GM10266 (cell line): Measurements from ENCODE around the gene PNPLA6.

ENCODE experiments used
- DNase-seq: peaks from one replicate; pipeline ENCODE4 v3.0.0; 2012; ENCODE audit errors: extremely low spot score
- CTCF ChIP-seq: IDR thresholded peaks from 2 replicates; pipeline ENCODE4 v1.5.1; 2012; ENCODE audit warnings: mild to moderate bottlenecking, low read depth; ENCODE audit not compliant: control insufficient read depth, insufficient read depth; ENCODE audit errors: missing control alignments

Gene PNPLA6

DNA sequence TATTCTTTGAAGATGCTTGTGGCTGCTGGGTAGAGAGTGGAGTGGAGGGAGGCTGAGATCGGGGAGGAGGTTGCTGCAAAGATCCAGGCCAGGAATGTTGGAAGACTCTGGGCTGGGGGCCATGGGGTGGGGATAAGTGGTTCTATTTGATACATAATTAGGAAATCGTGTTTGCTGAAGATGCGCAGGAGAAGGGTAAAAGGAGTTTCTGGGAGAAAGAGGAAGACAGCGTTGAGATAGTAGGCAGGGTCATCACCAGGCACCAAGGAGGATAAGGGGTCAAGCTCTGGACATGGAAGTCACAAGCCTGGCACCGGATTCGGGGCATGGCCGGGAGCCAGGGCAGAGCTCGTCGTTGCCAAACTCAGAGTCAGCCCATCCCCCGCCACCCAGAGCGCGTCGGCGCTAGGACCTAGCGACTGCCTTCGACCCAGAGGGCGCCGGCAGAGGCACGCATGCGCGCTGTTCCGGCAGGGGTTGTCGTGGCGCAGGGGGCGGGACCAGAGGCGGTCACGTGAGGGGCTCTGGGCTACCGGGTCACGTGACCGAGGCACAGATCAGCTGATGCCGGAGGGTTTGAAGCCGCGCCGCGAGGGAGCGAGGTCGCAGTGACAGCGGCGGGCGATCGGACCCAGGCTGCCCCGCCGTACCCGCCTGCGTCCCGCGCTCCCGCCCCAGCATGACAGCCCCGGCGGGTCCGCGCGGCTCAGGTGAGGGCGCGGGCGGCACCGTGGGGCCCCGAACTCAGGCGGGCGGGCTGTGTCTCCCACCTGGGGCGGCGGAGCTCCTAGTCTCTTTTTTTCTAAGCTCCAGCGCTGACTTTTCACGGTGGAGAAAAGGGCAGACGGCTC, 13.2 kb upstream of the PNPLA6 start, which contains the start of gene MCOLN1:
TSS of gene MCOLN1 (plus strand) at position 553 of the 851 bp plus-strand sequence. CDS start at position 680, 127 bp downstream.
- no peak for TF ChIP-seq CTCF
- DNase-seq: peak; percentile 100

DNA sequence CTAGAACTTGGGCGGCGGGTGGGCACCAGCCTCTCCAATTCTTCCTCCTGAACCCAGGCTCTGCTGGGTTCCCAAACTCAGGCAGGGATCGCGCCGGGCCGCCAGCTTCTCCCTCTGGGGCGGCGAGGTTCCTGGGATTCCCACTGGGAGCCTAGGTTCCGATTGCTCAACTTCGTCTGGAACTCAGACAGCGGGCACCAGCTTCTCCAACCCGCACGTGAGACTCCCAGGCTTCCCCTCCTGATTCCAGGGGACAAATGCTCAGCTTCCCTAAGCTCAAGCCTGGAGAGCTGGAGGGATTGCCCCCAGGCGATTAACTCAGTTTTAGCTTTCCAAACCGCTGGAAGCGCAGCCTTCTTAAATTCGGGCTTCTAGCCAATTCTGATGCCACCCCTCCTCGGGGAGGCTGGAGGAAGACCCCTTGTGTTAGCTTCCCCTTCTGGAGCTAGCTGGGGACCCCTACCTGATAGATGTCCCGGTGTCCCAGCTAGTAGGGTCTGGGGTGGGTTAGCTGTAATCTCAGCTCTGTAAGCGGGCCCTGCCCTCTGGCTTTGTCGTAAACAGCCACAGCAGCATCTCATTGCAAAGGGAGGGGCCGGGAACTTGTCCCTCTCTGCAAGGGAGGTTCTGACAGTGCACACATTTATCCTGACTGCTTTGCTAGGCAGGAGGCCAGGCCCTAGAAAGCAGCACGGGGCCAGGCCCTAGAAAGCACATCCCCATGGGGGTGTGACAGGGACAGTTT, 12.4 kb upstream of the PNPLA6 start:
- DNase-seq: no peak
- TF ChIP-seq CTCF: no peak

DNA sequence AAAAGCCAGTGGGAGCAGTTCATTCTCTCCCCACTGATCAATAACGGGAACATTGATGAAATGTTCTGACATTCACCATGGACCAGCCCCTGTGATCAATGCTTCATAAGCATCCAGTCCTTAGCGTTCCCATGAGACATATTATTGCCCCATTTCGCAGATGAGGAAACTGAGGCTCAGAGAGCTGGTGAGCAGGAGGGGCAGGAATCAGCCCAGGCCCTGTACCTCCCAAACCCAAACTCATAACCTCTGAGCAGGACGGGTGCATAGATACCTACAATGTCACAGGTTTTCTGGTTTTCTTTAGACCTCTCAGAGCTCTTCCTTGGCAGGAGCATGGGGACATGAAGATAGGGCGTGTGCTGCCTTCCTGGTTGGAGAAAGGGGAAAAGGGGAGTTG, 11.0 kb upstream of the PNPLA6 start:
- no peak for TF ChIP-seq CTCF
- no peak for DNase-seq

DNA sequence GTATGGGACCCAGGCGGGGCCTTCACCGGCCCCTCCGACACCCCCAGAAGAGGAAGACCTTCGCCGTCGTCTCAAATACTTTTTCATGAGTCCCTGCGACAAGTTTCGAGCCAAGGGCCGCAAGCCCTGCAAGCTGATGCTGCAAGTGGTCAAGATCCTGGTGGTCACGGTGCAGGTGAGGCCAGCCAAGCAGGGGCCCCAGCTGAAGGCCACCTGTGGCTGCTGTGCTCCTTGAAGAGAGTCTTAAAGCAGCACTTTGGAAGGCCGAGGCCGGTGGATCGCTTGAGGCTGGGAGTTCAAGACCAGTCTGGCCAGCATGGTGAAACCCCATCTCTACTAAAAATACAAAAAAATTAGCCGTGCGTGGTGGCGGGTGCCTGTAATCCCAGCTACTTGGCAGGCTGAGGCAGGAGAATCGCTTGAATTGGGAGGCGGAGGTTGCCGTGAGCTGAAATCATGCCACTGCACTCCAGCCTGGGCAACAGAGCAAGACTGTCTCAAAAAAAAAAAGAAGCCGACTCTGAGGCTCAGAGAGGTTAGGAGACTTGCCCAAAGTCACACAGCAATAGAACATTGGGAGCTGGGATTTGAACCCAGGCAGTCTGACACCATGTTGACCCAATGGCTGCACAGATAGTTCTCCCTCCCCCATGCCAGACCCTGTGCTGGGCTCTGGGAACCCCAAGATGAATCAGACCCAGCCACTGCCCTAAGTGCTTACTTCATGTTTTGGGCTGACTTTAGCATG, 10.4 kb upstream of the PNPLA6 start:
- DNase-seq: no peak
- TF ChIP-seq CTCF: no peak

GRCh38 chr19:7526059-7526929, 9.2 kb upstream of the PNPLA6 start:
- DNase-seq: no peak
- TF ChIP-seq CTCF: no peak

GRCh38 chr19:7527516-7528191, 7.9 kb upstream of the PNPLA6 start:
- TF ChIP-seq CTCF: no peak
- DNase-seq: no peak
